Ectodermal cell (in vitro differentiated cells): ENCODE results near the gene EFCAB12.
A peak's percentile ranks its signal among the peaks of the same experiment; 100 is the strongest.
"Not testable (repeated sequence)": the region's sequence is repeated elsewhere in the genome, so short reads cannot be mapped to it uniquely, and the experiment has no call there.

Experiments
- H3K27ac ChIP-seq: 2 replicates; pipeline ENCODE4 v1.7.0; 2013; ENCODE audit warnings: mild to moderate bottlenecking, low read depth, low read length; ENCODE audit not compliant: insufficient read depth, poor library complexity, severe bottlenecking
- H3K27me3 ChIP-seq: 2 replicates; pipeline ENCODE4 v1.7.0; 2013; ENCODE audit warnings: mild to moderate bottlenecking, low read length; ENCODE audit not compliant: insufficient read depth, control insufficient read depth, poor library complexity, severe bottlenecking
- H3K36me3 ChIP-seq: one replicate; pipeline ENCODE4 v1.7.0; 2013; ENCODE audit warnings: low read length; ENCODE audit not compliant: control insufficient read depth, insufficient read depth
- H3K4me1 ChIP-seq: one replicate; pipeline ENCODE4 v1.7.0; 2013; ENCODE audit warnings: low read length; ENCODE audit not compliant: control insufficient read depth, insufficient read depth
- H3K4me3 ChIP-seq: 2 replicates; pipeline ENCODE4 v1.7.0; 2013; ENCODE audit warnings: low read depth, low read length, control low read depth; ENCODE audit not compliant: insufficient read depth
- H3K9me3 ChIP-seq: 2 replicates; pipeline ENCODE4 v1.7.0; 2013; ENCODE audit warnings: mild to moderate bottlenecking, low read length, moderate library complexity; ENCODE audit not compliant: control insufficient read depth
- WGBS, 2 experiments: methylation state at CpG; one replicate each; pipeline ENCODE4 v1.1.7; 2013; ENCODE audit warnings: missing lambda C conversion rate in 2 of 2; 5-methylcytosine and 5-hydroxymethylcytosine counted together

The EFCAB12 gene

DNA sequence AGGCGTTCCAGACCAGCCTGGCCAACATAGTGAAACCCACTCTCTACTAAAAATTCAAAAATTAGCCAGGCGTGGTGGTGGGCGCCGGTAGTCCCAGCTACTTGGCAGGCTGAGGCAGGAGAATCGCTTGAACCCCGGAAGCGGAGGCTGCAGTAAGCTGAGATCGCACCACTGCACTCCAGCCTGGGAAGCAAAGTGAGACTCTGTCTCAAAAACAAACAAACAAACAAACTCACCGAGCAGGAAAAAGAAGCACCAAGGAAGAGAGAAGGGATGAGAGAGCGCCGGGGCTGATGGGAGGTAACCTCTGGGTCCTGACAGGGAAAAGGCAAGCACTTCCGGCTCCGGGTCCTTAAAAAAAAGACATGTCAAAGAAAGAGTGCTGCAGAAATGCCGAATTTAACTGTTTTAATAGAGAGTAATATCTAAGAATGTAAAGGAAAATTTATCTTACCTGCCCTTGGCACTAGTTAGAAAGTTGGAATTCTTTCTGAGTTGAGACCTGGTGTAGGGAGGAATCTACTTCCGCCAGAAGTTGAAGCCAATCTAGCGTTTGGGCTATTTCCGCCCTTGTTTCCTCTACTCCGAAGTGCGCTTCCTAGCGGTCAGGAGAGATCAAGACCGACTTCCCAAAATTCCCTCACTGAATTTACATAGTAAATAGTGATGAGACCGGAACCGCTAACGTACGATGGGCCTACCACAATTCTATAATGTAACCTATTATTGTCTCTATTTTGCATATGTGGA is 29.1 kb downstream of the EFCAB12 start:
- peak overlapping the region; percentile 80 for H3K4me3 ChIP-seq
- H3K27me3 ChIP-seq, result no peaks in the 10 kb centered on the region
- peaks cover 9% of the 10 kb centered on the region for H3K4me1 ChIP-seq
- 0% methylated on average over 21 of the region's 25 CpGs for WGBS, 2 experiments
- H3K9me3 ChIP-seq, result no peaks in the 10 kb centered on the region
- peak overlapping the region; percentile 73 for H3K27ac ChIP-seq
- no peaks in the 10 kb centered on the region for H3K36me3 ChIP-seq

DNA sequence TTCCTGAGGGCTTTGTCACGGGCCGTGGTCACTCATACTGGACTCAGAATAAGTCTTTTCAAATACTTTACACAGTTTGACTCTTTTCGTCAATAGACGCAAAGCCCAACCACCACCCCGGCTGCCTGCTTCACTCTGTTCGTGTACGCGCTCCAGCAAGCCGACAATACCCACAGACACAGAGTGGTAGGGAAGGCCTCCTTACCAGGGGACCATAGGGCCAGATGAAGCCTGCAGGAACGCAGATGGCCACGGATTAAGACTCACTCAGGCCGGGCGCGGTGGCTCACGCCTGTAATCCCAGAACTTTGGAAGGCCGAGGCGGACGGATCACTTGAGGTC is 29.7 kb downstream of the EFCAB12 start:
- Histone ChIP-seq H3K4me3 (peak overlapping the region; percentile 80), H3K27ac (peak overlapping the region; percentile 53), H3K27me3 (no peaks in the 10 kb centered on the region), H3K9me3 (no peaks in the 10 kb centered on the region), H3K4me1 (peaks cover 9% of the 10 kb centered on the region), H3K36me3 (no peaks in the 10 kb centered on the region)
- 3 to 5% methylated on average over 18 of the region's 18 CpGs for WGBS, 2 experiments

DNA sequence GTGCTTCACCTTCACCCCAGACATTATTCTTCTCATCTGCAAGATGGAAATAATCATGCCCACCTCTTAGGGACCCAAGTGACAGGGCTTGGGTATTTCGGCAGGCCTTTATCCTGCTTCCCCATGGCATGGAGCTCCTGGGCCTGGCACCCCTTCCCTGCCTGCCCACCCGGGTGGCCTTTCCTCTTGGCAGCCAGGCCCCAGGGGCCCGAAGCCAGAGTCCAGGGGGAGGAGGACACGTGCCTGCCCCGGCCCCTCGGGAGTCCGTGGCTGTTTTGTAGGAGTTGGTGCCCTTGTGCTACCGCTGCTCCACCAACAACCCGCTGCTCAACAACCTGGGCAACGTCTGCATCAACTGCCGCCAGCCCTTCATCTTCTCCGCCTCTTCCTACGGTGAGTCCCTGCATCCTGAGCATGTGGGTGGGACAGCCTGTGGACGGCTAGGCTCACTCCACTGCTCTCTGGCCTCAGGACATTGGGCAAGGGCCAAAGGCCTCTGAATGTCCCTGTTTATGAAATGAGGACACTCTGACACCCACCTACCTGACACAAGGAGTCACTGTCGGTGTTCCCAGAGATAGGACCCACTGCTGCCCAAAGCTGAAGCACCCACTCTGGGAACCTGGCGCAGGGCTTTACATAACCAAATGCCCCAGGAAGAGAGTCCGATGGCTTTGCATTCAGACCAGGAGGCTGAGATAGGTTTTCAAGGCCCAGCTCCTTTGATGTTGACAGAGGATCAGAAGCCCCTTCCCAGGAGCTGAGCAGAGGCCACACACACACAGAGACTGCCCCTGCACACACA is 34.5 kb downstream of the EFCAB12 start:
- not testable (repeated sequence) for H3K27me3 ChIP-seq, H3K36me3 ChIP-seq, H3K9me3 ChIP-seq, H3K27ac ChIP-seq, H3K4me3 ChIP-seq, H3K4me1 ChIP-seq
- WGBS, 2 experiments, result 92 to 98% methylated on average over 8 to 10 of the region's 17 CpGs

DNA sequence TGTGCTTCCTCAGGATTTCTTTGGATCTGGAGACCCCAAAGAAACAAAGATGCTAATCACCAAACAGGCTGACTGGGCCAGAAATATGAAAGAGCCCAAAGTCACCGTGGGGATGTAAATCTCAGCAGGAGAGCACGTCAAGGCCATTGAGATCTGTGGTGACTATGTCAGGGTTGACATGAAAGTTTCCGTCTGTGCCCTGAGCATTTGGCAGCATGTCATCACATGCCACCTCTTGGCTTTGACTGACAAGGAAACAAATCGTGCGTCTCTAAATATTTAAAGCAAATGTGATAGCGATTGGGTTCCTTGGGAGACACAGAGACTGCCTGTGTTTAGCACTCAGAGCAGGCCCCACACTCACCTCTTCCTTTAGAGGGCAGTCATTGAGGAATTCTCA is 35.2 kb downstream of the EFCAB12 start:
- Histone ChIP-seq H3K27ac (no peak overlapping the region), H3K36me3 (peaks cover 10% of the 10 kb centered on the region), H3K4me1 (peaks cover 7% of the 10 kb centered on the region), H3K9me3 (no peaks in the 10 kb centered on the region), H3K4me3 (no peak overlapping the region), H3K27me3 (no peaks in the 10 kb centered on the region)
- WGBS, 2 experiments, result 94 to 96% methylated on average over 6 of the region's 6 CpGs

DNA sequence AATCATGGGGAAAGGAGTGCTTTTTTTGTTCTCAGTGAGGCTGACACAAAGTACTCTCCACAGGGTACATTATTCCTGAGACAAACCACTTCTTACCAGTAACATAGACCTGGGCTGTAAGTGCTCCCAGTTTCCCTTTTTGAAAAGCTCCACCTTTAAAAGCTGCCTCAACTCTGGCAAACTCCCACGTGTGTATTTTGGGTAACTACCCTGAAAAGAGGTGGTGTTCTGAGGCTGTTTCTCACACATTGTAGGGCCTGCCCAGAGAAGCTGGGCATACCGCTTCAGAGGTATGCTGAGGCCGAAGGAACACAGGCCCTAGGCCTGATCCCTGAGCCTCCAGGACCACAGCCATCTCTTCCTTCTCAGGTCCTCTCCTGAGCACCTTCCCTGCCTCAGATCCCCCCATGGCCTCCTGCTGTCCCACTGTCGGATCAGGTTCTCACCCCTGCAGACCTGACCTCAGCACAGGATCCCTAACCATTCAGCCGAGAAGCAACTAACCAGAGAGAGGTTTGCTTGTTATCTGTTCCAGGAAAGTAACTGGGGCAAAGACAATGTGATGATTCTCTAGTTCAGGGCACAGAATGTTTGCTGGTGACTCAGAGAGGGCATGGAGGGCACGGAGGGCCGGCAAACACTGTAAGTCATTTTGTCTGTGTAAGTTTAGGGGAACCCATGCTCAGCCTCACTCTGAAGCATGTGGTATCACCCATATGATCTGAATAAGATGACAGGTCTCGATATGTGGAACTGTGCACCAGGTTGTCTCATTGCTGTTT is 36.1 kb downstream of the EFCAB12 start:
- not testable (repeated sequence) for H3K27me3 ChIP-seq

DNA sequence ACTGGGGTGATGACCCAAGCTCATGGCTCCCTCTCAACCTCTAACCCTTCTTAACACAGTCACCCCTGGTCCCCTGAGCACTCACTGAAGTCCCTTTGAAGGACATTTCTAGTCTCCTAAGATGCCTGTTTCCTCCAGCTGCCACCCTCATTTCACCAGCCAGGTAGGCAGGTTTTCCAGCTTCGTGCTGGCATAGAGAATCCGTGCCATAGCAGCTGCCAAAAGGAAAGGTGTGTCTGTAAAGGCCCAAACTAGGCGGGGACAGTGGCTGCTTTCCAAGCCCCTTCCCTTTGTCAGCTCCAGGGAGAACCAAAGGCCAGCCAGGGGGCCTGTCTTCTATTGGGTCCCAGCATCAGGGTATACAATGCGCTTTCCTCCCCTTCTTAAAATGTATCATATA is 36.9 kb downstream of the EFCAB12 start:
- peaks cover 10% of the 10 kb centered on the region for H3K36me3 ChIP-seq
- WGBS, 2 experiments, result 91 to 97% methylated on average over 3 of the region's 4 CpGs

More for the DNA sequence above, 36.1 kb downstream of the EFCAB12 start:
- peaks cover 10% of the 10 kb centered on the region for H3K36me3 ChIP-seq
- H3K27ac ChIP-seq, H3K9me3 ChIP-seq, H3K4me1 ChIP-seq, H3K4me3 ChIP-seq: not testable (repeated sequence)
- WGBS, 2 experiments, result 94 to 96% methylated on average over 6 of the region's 8 CpGs

GRCh38 chr3:129389572-129389937 is 38.9 kb downstream of the EFCAB12 start:
- H3K27ac ChIP-seq, result no peak overlapping the region
- H3K36me3 ChIP-seq, result peaks cover 10% of the 10 kb centered on the region
- WGBS, 2 experiments, result 94 to 95% methylated on average over 3 of the region's 3 CpGs
- H3K27me3 ChIP-seq, result no peaks in the 10 kb centered on the region
- H3K4me1 ChIP-seq, result no peaks in the 10 kb centered on the region
- H3K9me3 ChIP-seq, result no peaks in the 10 kb centered on the region
- H3K4me3 ChIP-seq, result no peak overlapping the region

More for the DNA sequence above, 36.9 kb downstream of the EFCAB12 start:
- H3K27me3 ChIP-seq, H3K27ac ChIP-seq, H3K4me1 ChIP-seq, H3K4me3 ChIP-seq, H3K9me3 ChIP-seq: not testable (repeated sequence)

GRCh38 chr3:129388791-129389571 is 39.5 kb downstream of the EFCAB12 start:
- H3K4me3 ChIP-seq, H3K4me1 ChIP-seq, H3K27me3 ChIP-seq, H3K27ac ChIP-seq, H3K9me3 ChIP-seq: not testable (repeated sequence)
- WGBS, 2 experiments, result 82 to 83% methylated on average over 6 to 7 of the region's 8 CpGs
- H3K36me3 ChIP-seq, result peaks cover 10% of the 10 kb centered on the region

- WGBS, 2 experiments, result 92 to 94% methylated on average over 5 of the region's 5 CpGs
- Histone ChIP-seq H3K36me3 (peaks cover 10% of the 10 kb centered on the region), H3K27me3 (no peaks in the 10 kb centered on the region), H3K27ac (no peak overlapping the region), H3K9me3 (no peaks in the 10 kb centered on the region), H3K4me1 (no peaks in the 10 kb centered on the region), H3K4me3 (no peak overlapping the region)
Measured at GRCh38 chr3:129387487-129387886, 40.9 kb downstream of the EFCAB12 start.
